MM.1S (cell line): ENCODE data around the gene BLOC1S2.

Source experiments
- CTCF ChIP-seq: fragments of 300-600 bp; sonication (generic); IDR thresholded peaks from 2 replicates; pipeline ENCODE4 v1.5.1; 2016; ENCODE audit warnings: antibody characterized with exemption, low read length, mixed read lengths
- EZH2 ChIP-seq: fragments of 300-600 bp; sonication (generic); optimal IDR thresholded peaks from 2 replicates; pipeline ENCODE3; 2017; ENCODE audit warnings: low read depth, mild to moderate bottlenecking, antibody characterized with exemption, low read length, mixed read lengths
- EZH2phosphoT487 ChIP-seq: fragments of 300-600 bp; sonication (generic); IDR thresholded peaks from 2 replicates; pipeline ENCODE4 v1.6.1; 2018; ENCODE audit warnings: antibody characterized with exemption, low read length

GRCh38 chr10:100265821-100266485 lies 20.5 kb downstream of the BLOC1S2 start:
- TF ChIP-seq CTCF, result no peak
- TF ChIP-seq EZH2, result no peak
- no peak for TF ChIP-seq EZH2phosphoT487
